ENCODE data around the gene COQ2. TPM values are rescaled to one million over a fixed set of nuclear protein-coding genes. Genes with fewer than 3 reads are reported as not detected.
A peak's percentile ranks its signal among the peaks of the same experiment; 100 is the strongest.

Gene COQ2
- total and polyA plus RNA-seq, 2 of the 13 experiments (the other 11 are each of a cell fraction or from before 2014, with no cell fraction given), result 10.1 to 17.3 TPM

GRCh38 chr4:83284193-83285054 lies at the start of gene COQ2 (continued):
- TF ChIP-seq, protein P1, sequence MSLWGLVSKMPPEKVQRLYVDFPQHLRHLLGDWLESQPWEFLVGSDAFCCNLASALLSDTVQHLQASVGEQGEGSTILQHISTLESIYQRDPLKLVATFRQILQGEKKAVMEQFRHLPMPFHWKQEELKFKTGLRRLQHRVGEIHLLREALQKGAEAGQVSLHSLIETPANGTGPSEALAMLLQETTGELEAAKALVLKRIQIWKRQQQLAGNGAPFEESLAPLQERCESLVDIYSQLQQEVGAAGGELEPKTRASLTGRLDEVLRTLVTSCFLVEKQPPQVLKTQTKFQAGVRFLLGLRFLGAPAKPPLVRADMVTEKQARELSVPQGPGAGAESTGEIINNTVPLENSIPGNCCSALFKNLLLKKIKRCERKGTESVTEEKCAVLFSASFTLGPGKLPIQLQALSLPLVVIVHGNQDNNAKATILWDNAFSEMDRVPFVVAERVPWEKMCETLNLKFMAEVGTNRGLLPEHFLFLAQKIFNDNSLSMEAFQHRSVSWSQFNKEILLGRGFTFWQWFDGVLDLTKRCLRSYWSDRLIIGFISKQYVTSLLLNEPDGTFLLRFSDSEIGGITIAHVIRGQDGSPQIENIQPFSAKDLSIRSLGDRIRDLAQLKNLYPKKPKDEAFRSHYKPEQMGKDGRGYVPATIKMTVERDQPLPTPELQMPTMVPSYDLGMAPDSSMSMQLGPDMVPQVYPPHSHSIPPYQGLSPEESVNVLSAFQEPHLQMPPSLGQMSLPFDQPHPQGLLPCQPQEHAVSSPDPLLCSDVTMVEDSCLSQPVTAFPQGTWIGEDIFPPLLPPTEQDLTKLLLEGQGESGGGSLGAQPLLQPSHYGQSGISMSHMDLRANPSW (CRISPR knock-in tag; IDR thresholded peaks at IDR 0.05; ENCODE audit: borderline replicate concordance), result no peak
- TF ChIP-seq, protein P2, sequence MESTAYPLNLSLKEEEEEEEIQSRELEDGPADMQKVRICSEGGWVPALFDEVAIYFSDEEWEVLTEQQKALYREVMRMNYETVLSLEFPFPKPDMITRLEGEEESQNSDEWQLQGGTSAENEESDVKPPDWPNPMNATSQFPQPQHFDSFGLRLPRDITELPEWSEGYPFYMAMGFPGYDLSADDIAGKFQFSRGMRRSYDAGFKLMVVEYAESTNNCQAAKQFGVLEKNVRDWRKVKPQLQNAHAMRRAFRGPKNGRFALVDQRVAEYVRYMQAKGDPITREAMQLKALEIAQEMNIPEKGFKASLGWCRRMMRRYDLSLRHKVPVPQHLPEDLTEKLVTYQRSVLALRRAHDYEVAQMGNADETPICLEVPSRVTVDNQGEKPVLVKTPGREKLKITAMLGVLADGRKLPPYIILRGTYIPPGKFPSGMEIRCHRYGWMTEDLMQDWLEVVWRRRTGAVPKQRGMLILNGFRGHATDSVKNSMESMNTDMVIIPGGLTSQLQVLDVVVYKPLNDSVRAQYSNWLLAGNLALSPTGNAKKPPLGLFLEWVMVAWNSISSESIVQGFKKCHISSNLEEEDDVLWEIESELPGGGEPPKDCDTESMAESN (CRISPR knock-in tag; conservative IDR thresholded peaks at IDR 0.05), result peak; percentile 79
- TF ChIP-seq ZNF556 (CRISPR knock-in tag; IDR thresholded peaks at IDR 0.05; ENCODE audit: borderline replicate concordance) (peak; percentile 81; the same call in 1 of the 2 replicates), ZNF891 (CRISPR knock-in tag; IDR thresholded peaks at IDR 0.05) (peak; percentile 82), YY1 (IDR thresholded peaks at IDR 0.05; ENCODE audit: insufficient read depth, insufficient replicate concordance, low read depth, low read length) (peak; percentile 89), SP5 (CRISPR knock-in tag; IDR thresholded peaks at IDR 0.05; ENCODE audit: borderline replicate concordance, low read depth) (no peak), ZBTB21 (CRISPR knock-in tag; IDR thresholded peaks at IDR 0.05) (0 out of 2 replicates have a peak, but pooled peaks have one; percentile 3), ZFP36L1 (CRISPR knock-in tag; IDR thresholded peaks at IDR 0.05) (peak; percentile 55; the same call in 1 of the 2 replicates), PPARG (CRISPR knock-in tag; conservative IDR thresholded peaks at IDR 0.05) (no peak), NFKB2 (CRISPR knock-in tag; IDR thresholded peaks at IDR 0.05; ENCODE audit: borderline replicate concordance) (peak; percentile 88; the same call in 1 of the 2 replicates), PCBP2 (optimal IDR thresholded peaks at IDR 0.05; ENCODE audit: low read depth, low read length, poor library complexity, severe bottlenecking) (no peak), ZNF207 (IDR thresholded peaks at IDR 0.05; ENCODE audit: borderline replicate concordance) (no peak), MED13 (CRISPR knock-in tag; IDR thresholded peaks at IDR 0.05) (no peak), CERS6 (CRISPR knock-in tag; IDR thresholded peaks at IDR 0.05) (no peak), SNAPC5 (CRISPR knock-in tag; IDR thresholded peaks at IDR 0.05; ENCODE audit: borderline replicate concordance) (no peak)
- TF ChIP-seq, protein P3, sequence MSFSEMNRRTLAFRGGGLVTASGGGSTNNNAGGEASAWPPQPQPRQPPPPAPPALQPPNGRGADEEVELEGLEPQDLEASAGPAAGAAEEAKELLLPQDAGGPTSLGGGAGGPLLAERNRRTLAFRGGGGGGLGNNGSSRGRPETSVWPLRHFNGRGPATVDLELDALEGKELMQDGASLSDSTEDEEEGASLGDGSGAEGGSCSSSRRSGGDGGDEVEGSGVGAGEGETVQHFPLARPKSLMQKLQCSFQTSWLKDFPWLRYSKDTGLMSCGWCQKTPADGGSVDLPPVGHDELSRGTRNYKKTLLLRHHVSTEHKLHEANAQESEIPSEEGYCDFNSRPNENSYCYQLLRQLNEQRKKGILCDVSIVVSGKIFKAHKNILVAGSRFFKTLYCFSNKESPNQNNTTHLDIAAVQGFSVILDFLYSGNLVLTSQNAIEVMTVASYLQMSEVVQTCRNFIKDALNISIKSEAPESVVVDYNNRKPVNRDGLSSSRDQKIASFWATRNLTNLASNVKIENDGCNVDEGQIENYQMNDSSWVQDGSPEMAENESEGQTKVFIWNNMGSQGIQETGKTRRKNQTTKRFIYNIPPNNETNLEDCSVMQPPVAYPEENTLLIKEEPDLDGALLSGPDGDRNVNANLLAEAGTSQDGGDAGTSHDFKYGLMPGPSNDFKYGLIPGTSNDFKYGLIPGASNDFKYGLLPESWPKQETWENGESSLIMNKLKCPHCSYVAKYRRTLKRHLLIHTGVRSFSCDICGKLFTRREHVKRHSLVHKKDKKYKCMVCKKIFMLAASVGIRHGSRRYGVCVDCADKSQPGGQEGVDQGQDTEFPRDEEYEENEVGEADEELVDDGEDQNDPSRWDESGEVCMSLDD (CRISPR knock-in tag; IDR thresholded peaks at IDR 0.05; ENCODE audit: borderline replicate concordance), result no peak
- TF ChIP-seq, protein P4, sequence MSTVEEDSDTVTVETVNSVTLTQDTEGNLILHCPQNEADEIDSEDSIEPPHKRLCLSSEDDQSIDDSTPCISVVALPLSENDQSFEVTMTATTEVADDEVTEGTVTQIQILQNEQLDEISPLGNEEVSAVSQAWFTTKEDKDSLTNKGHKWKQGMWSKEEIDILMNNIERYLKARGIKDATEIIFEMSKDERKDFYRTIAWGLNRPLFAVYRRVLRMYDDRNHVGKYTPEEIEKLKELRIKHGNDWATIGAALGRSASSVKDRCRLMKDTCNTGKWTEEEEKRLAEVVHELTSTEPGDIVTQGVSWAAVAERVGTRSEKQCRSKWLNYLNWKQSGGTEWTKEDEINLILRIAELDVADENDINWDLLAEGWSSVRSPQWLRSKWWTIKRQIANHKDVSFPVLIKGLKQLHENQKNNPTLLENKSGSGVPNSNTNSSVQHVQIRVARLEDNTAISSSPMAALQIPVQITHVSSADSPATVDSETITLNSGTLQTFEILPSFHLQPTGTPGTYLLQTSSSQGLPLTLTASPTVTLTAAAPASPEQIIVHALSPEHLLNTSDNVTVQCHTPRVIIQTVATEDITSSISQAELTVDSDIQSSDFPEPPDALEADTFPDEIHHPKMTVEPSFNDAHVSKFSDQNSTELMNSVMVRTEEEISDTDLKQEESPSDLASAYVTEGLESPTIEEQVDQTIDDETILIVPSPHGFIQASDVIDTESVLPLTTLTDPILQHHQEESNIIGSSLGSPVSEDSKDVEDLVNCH (CRISPR knock-in tag; IDR thresholded peaks at IDR 0.05), result no peak

Measured in HepG2 (cell line).